WTC11 (cell line): Measurements from ENCODE around the gene RHOU.

Experiments
- CREM ChIP-seq: sonication (generic); formaldehyde crosslinking; IDR thresholded peaks from 2 replicates; pipeline ENCODE4 v1.8.1; 2022; ENCODE audit warnings: mild to moderate bottlenecking, missing genetic modification reagents, moderate library complexity
- CTCF ChIP-seq: fragments of 200-600 bp; IDR thresholded peaks from 2 replicates; pipeline ENCODE4 v1.8.0; 2022; ENCODE audit warnings: antibody characterized with exemption
- E2F1 ChIP-seq: sonication (generic); formaldehyde crosslinking; IDR thresholded peaks from 2 replicates; pipeline ENCODE4 v1.8.0; 2022; ENCODE audit warnings: mild to moderate bottlenecking, missing genetic modification reagents
- E2F4 ChIP-seq: sonication (generic); formaldehyde crosslinking; IDR thresholded peaks from 2 replicates; pipeline ENCODE4 v1.8.1; 2022; ENCODE audit warnings: low read depth, mild to moderate bottlenecking, moderate library complexity, missing genetic modification reagents, borderline replicate concordance
- FOXJ3 ChIP-seq: sonication (generic); formaldehyde crosslinking; IDR thresholded peaks from 2 replicates; pipeline ENCODE4 v1.9.0; 2021; ENCODE audit warnings: missing genetic modification reagents, mild to moderate bottlenecking, borderline replicate concordance
- IRF2 ChIP-seq: sonication (generic); formaldehyde crosslinking; IDR thresholded peaks from 2 replicates; pipeline ENCODE4 v1.8.0; 2022; ENCODE audit warnings: low read depth, missing genetic modification reagents, borderline replicate concordance
- JAZF1 ChIP-seq: fragments of 250-450 bp; sonication (Bioruptor Pico); IDR thresholded peaks from 2 replicates; pipeline ENCODE4 v1.9.0; 2021; ENCODE audit warnings: moderate library complexity, mild to moderate bottlenecking, inconsistent platforms
- MXD4 ChIP-seq: fragments of 250-450 bp; sonication (Bioruptor Pico); IDR thresholded peaks from 2 replicates; pipeline ENCODE4 v1.8.0; 2021; ENCODE audit warnings: mild to moderate bottlenecking, moderate library complexity, borderline replicate concordance
- NFYB ChIP-seq: sonication (generic); formaldehyde crosslinking; conservative IDR thresholded peaks from 2 replicates; pipeline ENCODE4 v1.8.0; 2022; ENCODE audit warnings: low read depth, missing genetic modification reagents
- NR2C2 ChIP-seq: sonication (generic); formaldehyde crosslinking; IDR thresholded peaks from 2 replicates; pipeline ENCODE4 v1.8.0; 2022; ENCODE audit warnings: mild to moderate bottlenecking, missing genetic modification reagents
- SMAD4 ChIP-seq: sonication (generic); formaldehyde crosslinking; IDR thresholded peaks from 2 replicates; pipeline ENCODE4 v1.8.0; 2022; ENCODE audit warnings: mild to moderate bottlenecking, missing genetic modification reagents
- ZNF423 ChIP-seq: fragments of 250-450 bp; sonication (Bioruptor Pico); IDR thresholded peaks from 2 replicates; pipeline ENCODE4 v2.1.2; 2022; ENCODE audit warnings: mild to moderate bottlenecking, moderate library complexity
- TF ChIP-seq, protein P1 (sequence below): sonication (generic); formaldehyde crosslinking; IDR thresholded peaks from 2 replicates; pipeline ENCODE4 v1.8.0; 2022; ENCODE audit warnings: mild to moderate bottlenecking, missing genetic modification reagents
- TF ChIP-seq, protein P2 (sequence below): sonication (generic); formaldehyde crosslinking; IDR thresholded peaks from 2 replicates; pipeline ENCODE4 v1.8.0; 2022; ENCODE audit warnings: mild to moderate bottlenecking, missing genetic modification reagents

- TF ChIP-seq ZNF423 (CRISPR knock-in tag) (no peak), FOXJ3 (CRISPR knock-in tag) (no peak), JAZF1 (no peak), NFYB (no peak), SMAD4 (CRISPR knock-in tag) (no peak), NR2C2 (no peak), CTCF (no peak), IRF2 (no peak), MXD4 (no peak), E2F1 (no peak), CREM (no peak), E2F4 (CRISPR knock-in tag) (no peak)
- TF ChIP-seq, protein P1, sequence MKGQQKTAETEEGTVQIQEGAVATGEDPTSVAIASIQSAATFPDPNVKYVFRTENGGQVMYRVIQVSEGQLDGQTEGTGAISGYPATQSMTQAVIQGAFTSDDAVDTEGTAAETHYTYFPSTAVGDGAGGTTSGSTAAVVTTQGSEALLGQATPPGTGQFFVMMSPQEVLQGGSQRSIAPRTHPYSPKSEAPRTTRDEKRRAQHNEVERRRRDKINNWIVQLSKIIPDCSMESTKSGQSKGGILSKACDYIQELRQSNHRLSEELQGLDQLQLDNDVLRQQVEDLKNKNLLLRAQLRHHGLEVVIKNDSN (CRISPR knock-in tag) = no peak
- TF ChIP-seq, protein P2, sequence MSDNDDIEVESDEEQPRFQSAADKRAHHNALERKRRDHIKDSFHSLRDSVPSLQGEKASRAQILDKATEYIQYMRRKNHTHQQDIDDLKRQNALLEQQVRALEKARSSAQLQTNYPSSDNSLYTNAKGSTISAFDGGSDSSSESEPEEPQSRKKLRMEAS (CRISPR knock-in tag) = no peak
Measured at GRCh38 chr1:228778466-228778865, 43.2 kb downstream of the RHOU start.
